Measurements from ENCODE around the gene CPNE5.

DNA sequence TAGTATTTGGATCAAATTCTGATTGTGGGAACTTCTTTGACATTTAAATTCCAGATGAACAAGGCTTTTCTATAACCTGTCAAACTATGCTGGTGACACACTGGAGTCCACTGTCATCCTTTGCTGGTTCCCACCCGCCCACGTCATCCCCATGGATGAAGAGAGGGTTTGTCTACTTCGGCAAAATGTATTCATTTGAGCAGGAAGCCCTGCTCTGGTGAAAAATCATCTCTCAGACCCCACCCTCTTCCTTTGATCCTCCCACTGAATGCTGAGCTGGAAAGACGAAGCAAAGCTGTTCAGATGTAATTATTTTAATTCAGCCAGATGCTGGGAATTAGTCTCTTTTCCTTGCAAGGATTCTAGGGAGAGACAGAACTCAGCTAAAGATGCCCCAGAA is 50.5 kb downstream of the CPNE5 start:
- TF ChIP-seq, protein P1, sequence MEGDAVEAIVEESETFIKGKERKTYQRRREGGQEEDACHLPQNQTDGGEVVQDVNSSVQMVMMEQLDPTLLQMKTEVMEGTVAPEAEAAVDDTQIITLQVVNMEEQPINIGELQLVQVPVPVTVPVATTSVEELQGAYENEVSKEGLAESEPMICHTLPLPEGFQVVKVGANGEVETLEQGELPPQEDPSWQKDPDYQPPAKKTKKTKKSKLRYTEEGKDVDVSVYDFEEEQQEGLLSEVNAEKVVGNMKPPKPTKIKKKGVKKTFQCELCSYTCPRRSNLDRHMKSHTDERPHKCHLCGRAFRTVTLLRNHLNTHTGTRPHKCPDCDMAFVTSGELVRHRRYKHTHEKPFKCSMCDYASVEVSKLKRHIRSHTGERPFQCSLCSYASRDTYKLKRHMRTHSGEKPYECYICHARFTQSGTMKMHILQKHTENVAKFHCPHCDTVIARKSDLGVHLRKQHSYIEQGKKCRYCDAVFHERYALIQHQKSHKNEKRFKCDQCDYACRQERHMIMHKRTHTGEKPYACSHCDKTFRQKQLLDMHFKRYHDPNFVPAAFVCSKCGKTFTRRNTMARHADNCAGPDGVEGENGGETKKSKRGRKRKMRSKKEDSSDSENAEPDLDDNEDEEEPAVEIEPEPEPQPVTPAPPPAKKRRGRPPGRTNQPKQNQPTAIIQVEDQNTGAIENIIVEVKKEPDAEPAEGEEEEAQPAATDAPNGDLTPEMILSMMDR (IDR thresholded peaks at IDR 0.05) = no peak
- no peak for TF ChIP-seq POLR2A (IDR thresholded peaks at IDR 0.05)

All from adrenal gland (tissue), 5 donors.